Fibroblast of mammary gland (primary cell): ENCODE measurements around the gene CD63.

Experiments
- DNase-seq: peaks from one replicate; pipeline ENCODE4 v3.0.0-alpha.2; 2010; ENCODE audit warnings: low read depth
- H3K4me3 ChIP-seq: 2 replicates; pipeline ENCODE4 v1.5.1; 2011; ENCODE audit warnings: low read depth, mild to moderate bottlenecking, low read length, moderate library complexity; ENCODE audit not compliant: control insufficient read depth
- CTCF ChIP-seq: conservative IDR thresholded peaks from 2 replicates; pipeline ENCODE4 v1.5.1; 2011; ENCODE audit warnings: low read depth, low read length, inconsistent platforms; ENCODE audit not compliant: control insufficient read depth, insufficient read depth

The CD63 gene

DNA sequence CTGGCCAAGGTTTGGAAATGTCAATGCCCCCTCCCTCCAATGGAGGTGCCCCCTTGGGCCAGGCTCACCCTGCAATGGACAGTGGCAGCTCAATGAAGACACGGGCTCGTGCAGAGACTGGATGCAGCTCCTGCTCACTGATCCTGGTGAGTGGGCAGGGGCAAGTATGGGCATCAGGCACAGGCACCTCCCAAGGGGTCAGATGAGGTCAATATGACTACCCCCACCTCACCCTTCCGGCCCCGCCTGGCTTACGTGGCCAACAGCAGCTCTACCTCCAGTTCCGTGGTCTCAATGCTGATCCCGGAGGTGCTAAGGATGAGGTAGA, 34.7 kb downstream of the CD63 start:
- DNase-seq: no peak
- TF ChIP-seq CTCF: no peak
- H3K4me3 ChIP-seq: no peak overlapping the region

GRCh38 chr12:55693323-55694187, 35.3 kb downstream of the CD63 start:
- DNase-seq: no peak
- no peak overlapping the region for H3K4me3 ChIP-seq
- TF ChIP-seq CTCF: no peak

DNA sequence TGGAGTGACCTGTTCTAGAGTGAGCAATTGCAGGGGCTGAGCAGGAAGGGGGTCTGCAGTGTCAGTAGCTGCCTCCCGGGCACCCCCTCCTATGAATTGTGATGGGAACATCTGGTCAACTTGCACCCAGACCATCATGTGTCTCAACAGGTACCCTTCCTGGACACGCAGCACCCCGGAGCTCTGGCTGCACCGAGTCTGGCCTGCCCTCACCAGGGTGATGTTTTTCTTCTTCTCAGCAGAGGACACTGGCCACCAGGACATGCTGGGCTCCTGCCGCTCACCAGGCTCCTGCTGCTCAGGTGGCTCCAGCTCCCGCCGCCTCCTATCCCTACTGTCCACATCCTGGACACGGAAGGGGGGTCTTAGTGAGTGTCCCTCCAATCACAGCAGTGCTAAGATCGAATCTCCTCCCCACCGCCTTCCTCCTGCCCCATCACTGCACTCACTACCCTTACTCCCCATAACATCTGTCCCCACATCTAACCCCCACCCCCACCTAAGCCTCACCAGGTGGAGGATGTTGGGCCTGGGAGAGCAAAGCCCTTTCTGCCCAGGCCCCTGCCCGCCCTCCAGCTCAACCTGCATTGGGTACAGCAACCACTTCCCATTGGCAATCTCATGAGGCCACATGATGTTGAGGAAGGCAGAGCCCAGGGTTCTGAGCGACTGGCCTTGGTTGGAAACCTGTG, 36.0 kb downstream of the CD63 start:
- no peak overlapping the region for H3K4me3 ChIP-seq
- TF ChIP-seq CTCF: no peak
- DNase-seq: no peak

DNA sequence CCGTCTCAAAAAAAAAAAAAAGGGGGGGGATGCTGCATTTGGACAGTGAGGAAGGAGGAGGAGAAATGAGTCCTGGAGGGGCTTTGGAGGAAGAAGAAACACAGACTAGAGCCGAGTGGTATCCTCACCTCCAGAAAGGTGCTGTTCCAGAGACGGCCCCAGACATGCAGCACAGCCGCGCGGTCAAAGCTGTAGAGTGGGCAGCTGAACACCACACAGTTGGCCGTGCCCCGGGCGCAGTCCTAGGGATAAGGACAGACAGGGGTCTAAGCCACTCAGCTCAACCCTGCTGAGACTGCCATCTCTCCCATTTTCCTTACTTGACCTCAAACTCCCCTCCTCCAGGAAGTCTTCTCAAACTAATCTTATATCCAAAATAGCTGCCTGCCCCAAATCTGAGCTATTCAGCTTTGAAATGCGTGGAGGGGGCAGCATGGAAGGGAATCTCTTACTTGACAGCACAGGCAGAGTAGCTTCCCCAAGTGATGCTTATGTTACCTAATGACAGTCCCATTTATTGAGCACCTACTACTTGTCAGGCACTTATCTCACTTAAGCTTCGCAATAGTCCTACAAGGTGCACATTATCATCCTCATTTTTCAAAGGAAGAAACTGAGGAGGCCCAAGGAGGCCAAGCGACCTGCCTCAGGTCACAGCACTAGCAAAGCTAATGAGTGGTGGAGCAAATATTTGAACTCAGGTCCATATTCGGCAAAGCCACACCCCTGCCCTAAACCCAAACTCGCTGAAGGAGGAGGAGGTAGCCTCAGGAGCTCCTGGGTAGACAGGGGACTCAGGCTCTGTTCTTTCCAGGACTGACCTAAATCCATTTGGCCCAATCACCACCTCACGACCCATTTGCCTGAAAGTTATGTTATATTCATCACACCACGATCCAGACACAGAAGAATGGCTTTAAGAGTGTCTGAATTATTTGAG, 39.8 kb downstream of the CD63 start:
- DNase-seq: no peak
- TF ChIP-seq CTCF: no peak
- H3K4me3 ChIP-seq: no peak overlapping the region

DNA sequence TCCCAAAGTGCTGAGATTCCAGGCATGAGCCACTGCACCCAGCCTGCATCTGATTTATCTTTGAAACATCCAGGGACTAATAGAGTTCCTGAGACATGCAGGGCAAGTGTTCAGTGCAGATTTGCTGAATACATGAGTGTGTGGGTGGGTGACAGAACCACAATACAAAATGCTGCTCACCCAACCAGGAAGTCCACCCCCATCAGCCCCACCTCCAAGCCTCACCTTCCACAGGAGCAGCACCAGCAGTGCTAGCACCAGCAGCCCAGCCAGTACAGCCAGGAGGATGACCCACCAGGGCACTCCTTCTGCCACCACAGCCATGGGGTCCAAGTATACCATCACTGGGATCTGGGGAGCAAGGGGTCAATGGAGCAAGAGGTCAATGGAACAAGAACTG, 41.1 kb downstream of the CD63 start:
- TF ChIP-seq CTCF: no peak
- no peak for DNase-seq
- no peak overlapping the region for H3K4me3 ChIP-seq

- DNase-seq: no peak
- no peak for TF ChIP-seq CTCF
- no peak overlapping the region for H3K4me3 ChIP-seq
Observed at GRCh38 chr12:55686366-55687010, 42.3 kb downstream of the CD63 start.
